ENCODE measurements around the gene AKT3. TPM values are rescaled to one million over a fixed set of nuclear protein-coding genes. Genes with fewer than 3 reads are reported as not detected.
A peak's percentile ranks its signal among the peaks of the same experiment; 100 is the strongest.

The AKT3 gene
- total and polyA plus RNA-seq, 2 experiments from 2014 or later: 4.5 to 18.5 TPM

GRCh38 chr1:243499711-243500110, 350.3 kb downstream of the AKT3 start (continued):
- TF ChIP-seq ZNF462 (CRISPR knock-in tag; IDR thresholded peaks at IDR 0.05) (no peak), EZH2 (IDR thresholded peaks at IDR 0.05; ENCODE audit: low read depth, unreplicated experiment) (no peak), ZNF114 (CRISPR knock-in tag; IDR thresholded peaks at IDR 0.05) (no peak)

- Histone ChIP-seq H3K9me2 (ENCODE audit: insufficient read depth) (0 out of 2 replicates have a peak, but pooled peaks cover 5% of the 10 kb centered on the region), H3K27ac (ENCODE audit: low read depth) (peak overlapping the region; percentile 48; the same call in 1 of the 2 replicates), H3F3A (replicated peaks; ENCODE audit: low read depth) (no peaks in the 10 kb centered on the region), H3K79me2 (replicated peaks; ENCODE audit: insufficient read depth) (no peaks in the 10 kb centered on the region), H3K27me3 (ENCODE audit: insufficient read depth) (no peaks in the 10 kb centered on the region), H3K4me1 (ENCODE audit: insufficient read depth) (peaks cover 17% of the 10 kb centered on the region; the same call in 1 of the 2 replicates), H3K4me3 (no peak overlapping the region), H3K4me2 (no peak overlapping the region), H2AFZ (no peak overlapping the region), H3K36me3 (ENCODE audit: insufficient read depth) (no peaks in the 10 kb centered on the region), H4K20me1 (replicated peaks; ENCODE audit: insufficient read depth) (no peaks in the 10 kb centered on the region)
- Mint-ChIP-seq H3K9me3 (no peaks in the 10 kb centered on the region), H3K4me3 (no peak overlapping the region), H3K4me1 (peaks cover 32% of the 10 kb centered on the region), H3K27me3 (ENCODE audit: insufficient read depth, low read depth, poor library complexity) (peaks cover 5% of the 10 kb centered on the region), H3K36me3 (ENCODE audit: low read depth) (peaks cover 6% of the 10 kb centered on the region; the same call in 1 of the 3 replicates), H3K27ac (no peak overlapping the region)
- ATAC-seq: no peak
- DNase-seq (ENCODE audit: low spot score): no peak
- TF ChIP-seq ZNF114 (CRISPR knock-in tag; IDR thresholded peaks at IDR 0.05) (no peak), ZNF462 (CRISPR knock-in tag; IDR thresholded peaks at IDR 0.05) (no peak), ZNF331 (CRISPR knock-in tag; IDR thresholded peaks at IDR 0.05; ENCODE audit: low read depth) (no peak), POLR2AphosphoS5 (IDR thresholded peaks at IDR 0.05; ENCODE audit: low read depth) (no peak), REST (IDR thresholded peaks at IDR 0.05; ENCODE audit: unreplicated experiment) (no peak)
These were observed 350.8 kb downstream of the AKT3 start for GRCh38 chr1:243499248-243499647.

Data from GM23338 (cell line).